Erythroblast (primary cell): ENCODE measurements around the gene XKR7.

Experiments
- GATA1 ChIP-seq: IDR thresholded peaks from 2 replicates; pipeline ENCODE4 v1.6.1; 2011; ENCODE audit warnings: low read depth, mild to moderate bottlenecking, control low read depth, low read length, moderate library complexity
- POLR2A ChIP-seq: IDR thresholded peaks from 2 replicates; pipeline ENCODE4 v1.6.1; 2011; ENCODE audit warnings: mild to moderate bottlenecking, low read length

- no peak for TF ChIP-seq POLR2A
- TF ChIP-seq GATA1 = no peak
Observed at GRCh38 chr20:32028647-32029372, 60.9 kb downstream of the XKR7 start.
